Middle frontal gyrus (tissue), 1 donor: ENCODE data around the gene CNST.
"Not testable (repeated sequence)": the region's sequence is repeated elsewhere in the genome, so short reads cannot be mapped to it uniquely, and the experiment has no call there.

Experiments
- DNase-seq: peaks from one replicate; pipeline ENCODE4 v3.0.0-alpha.2; 2015; ENCODE audit warnings: low spot score; ENCODE audit errors: extremely low spot score

The CNST gene

DNA sequence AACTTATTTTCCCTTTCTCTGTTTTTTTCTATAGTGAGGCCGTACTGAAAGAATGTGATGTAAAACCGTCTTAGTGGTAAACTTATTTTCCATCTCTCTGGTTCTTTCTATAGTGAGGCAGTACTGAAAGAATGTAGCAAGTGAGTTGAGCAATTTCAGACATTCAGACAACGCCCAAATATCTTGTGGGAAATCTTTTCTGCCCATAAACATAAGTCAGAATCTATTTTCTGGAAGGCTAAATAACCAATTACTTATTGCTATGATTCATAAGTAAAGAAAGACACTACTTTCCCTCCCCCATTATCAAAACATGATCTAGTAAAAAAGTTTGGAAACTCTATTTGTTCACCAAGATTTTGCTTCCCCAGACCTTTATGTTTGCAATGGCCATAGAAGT, 139.1 kb downstream of the CNST start:
- no peak for DNase-seq

DNA sequence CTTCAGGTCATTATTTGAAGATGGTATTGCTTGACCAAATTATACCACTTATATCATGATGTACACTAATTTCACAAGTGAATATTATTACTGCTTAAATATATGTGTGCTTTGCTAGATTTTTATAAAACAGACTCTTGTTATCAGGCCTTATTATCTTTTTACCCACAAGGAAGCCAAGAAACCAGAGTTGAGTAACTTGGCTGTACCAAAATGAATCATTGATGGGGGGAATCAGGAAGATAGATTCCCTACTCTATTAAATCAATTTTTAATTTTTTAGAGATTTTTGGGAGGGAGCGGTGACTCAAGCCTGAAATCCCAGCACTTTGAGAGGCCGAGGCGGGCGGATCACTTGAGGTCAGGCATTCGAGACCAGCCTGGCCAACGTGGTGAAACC, 141.9 kb downstream of the CNST start:
- DNase-seq: no peak

DNA sequence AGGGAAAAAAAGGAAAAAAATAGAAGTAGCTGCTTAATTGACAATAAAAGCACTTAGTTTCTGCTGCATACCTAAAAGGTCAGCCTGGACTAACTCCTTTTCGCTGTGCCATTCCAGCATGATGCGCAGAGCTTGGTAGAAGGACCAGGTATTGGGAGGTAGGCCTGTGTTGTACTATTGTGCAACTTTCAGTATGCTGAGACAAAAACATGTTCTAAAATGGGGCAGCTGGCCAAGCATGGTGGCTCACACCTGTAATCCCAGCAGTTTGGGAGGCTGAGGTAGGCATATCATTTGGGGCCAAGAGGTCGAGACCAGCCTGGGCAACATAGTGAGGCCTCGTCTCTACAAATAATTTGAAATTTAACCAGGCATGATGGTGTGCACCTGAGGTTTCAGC, 142.9 kb downstream of the CNST start:
- no peak for DNase-seq

DNA sequence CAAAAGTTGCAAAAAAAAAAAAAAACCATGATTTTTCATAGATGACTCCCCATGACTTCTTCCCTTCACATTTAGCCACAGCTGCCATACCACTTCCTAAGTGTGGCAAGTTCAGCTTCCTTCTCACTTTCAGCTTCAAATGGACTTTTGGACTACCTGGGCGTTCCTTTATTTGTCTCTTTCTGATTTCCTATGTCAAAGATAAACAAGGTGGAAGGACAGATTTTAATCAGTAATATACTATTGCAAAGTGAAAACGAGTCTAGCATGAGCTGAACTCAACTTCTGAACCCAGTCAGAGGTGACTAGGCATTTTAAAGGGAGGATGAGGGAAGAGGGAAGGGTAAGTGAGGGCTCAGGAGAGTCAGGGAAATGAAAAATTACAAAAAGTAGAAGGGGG, 143.6 kb downstream of the CNST start:
- DNase-seq: no peak

DNA sequence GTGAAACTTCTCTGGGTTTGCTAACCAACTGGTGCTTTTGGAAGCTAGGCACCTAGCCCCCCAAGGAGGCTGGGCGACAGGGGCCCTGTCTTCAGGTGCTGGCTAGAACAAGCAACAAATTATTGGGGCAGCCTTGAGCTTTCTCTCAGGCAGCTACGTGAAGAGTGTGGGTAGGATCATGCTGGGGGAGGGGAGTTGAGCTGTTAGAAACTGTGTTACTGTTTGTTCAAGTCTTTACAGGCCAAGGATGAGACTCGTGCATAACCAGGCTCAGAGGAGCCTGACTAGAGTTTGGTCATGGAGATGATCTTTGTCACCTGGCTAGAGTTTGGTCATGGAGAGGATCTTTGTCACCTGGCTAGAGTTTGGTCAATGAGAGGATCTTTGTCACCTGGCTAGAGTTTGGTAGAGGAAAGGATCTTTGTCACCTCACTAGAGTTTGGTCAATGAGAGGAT, 145.3 kb downstream of the CNST start:
- no peak for DNase-seq

DNA sequence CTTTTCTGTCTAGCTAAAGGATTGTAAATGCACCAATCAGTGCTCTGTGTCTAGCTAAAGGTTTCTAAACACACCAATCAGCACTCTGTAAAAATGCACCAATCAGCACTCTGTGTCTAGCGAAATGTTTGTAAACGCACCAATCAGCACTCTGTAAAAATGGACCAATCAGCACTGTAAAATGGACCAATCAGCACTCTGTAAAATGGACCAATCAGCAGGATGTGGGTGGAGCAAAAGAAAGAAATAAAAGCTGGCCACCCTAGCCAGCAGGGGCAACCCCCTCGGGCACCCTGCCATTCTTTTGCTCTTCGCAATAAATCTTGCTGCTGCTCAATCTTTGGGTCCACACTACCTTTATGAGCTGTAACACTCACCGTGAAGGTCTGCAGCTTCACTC, 146.2 kb downstream of the CNST start:
- DNase-seq: not testable (repeated sequence)
